B cell (primary cell): ENCODE results near the gene SIPA1.

Experiments used
- EZH2 ChIP-seq: IDR thresholded peaks from 2 replicates; pipeline ENCODE4 v1.6.1; 2012; ENCODE audit warnings: borderline replicate concordance, low read depth, mild to moderate bottlenecking, moderate library complexity, low read length; ENCODE audit not compliant: insufficient read depth, poor library complexity, severe bottlenecking
- TF ChIP-seq, protein P1 (sequence below): fragments of 200-600 bp; IDR thresholded peaks from one replicate; pipeline ENCODE4 v1.8.0; 2022; ENCODE audit warnings: antibody characterized with exemption, mild to moderate bottlenecking

DNA sequence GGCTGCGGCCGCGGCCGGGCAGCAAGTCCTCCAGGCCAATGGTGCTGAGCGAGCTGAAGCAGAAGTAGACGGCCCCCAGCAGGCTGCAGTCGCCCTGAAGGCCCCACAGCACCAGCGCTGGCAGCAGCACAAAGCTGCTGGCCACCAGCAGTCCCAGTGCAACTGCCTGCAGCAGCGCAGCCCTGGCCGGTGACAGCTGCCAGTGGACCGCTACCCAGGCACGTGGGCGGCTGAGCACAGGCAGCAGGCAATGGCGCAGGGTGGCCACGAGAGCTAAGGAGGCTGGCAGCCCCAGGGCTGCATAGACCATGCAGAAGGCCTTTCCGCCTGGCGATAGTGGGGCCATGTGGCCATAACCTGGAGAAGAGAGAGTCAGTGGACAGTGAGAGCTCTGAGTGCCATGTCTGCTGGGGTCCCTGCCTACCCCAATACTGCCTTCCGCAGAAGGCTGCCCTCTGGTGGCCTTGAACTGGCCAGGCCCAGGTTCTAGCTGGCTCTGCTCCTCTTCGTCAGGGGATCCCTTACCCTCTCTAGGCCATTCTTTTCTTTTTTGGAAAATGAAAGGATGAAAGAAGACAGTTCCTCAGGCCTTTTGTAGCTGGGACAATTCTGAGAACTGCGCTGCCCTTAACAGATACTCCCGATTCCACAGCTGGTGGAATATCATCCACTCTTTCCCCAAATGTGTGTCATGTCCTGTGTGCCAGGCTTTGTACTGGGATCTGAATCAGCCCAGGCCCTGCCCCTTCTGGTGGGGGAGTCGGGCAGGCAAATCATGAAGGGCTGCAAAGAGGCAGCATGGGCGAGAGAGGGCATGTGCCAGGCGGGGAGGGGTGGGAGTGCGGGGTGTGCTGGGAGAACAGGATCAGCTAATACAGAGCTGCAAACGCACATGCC, 44.1 kb upstream of the SIPA1 start:
- no peak for TF ChIP-seq EZH2
- TF ChIP-seq, protein P1, sequence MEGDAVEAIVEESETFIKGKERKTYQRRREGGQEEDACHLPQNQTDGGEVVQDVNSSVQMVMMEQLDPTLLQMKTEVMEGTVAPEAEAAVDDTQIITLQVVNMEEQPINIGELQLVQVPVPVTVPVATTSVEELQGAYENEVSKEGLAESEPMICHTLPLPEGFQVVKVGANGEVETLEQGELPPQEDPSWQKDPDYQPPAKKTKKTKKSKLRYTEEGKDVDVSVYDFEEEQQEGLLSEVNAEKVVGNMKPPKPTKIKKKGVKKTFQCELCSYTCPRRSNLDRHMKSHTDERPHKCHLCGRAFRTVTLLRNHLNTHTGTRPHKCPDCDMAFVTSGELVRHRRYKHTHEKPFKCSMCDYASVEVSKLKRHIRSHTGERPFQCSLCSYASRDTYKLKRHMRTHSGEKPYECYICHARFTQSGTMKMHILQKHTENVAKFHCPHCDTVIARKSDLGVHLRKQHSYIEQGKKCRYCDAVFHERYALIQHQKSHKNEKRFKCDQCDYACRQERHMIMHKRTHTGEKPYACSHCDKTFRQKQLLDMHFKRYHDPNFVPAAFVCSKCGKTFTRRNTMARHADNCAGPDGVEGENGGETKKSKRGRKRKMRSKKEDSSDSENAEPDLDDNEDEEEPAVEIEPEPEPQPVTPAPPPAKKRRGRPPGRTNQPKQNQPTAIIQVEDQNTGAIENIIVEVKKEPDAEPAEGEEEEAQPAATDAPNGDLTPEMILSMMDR = peak; percentile 74
